Nephron (organoid): ENCODE measurements around the gene TNFSF8.

Experiments used
- H3K27ac Mint-ChIP-seq, 3 experiments: 2 replicates each; pipeline ENCODE4 v1.8.0; 2020; ENCODE audit warnings: mixed read lengths in 3 of 3, mild to moderate bottlenecking in 2 of 3, moderate library complexity in 1 of 3
- H3K27me3 Mint-ChIP-seq: 2 replicates; pipeline ENCODE4 v1.8.0; 2021; ENCODE audit warnings: low read depth, mild to moderate bottlenecking, moderate library complexity, mixed read lengths
- H3K36me3 Mint-ChIP-seq: 2 replicates; pipeline ENCODE4 v1.8.0; 2020; ENCODE audit warnings: low read depth, mixed read lengths
- H3K4me1 Mint-ChIP-seq: 2 replicates; pipeline ENCODE4 v1.8.0; 2020; ENCODE audit warnings: mixed read lengths
- H3K4me3 Mint-ChIP-seq, 3 experiments: 2 replicates each; pipeline ENCODE4 v1.8.0; 2020; ENCODE audit warnings: mild to moderate bottlenecking in 3 of 3, mixed read lengths in 3 of 3, moderate library complexity in 2 of 3
- H3K9me3 Mint-ChIP-seq: 2 replicates; pipeline ENCODE4 v1.8.0; 2020; ENCODE audit warnings: mixed read lengths
- TF ChIP-seq, protein P1 (sequence below), 3 experiments: fragments of 200-600 bp; sonication (generic); IDR thresholded peaks; one replicate each; pipeline ENCODE4 v1.5.0; 2021; ENCODE audit warnings: antibody characterized with exemption in 3 of 3; ENCODE audit not compliant: unreplicated experiment in 3 of 3

Gene TNFSF8

DNA sequence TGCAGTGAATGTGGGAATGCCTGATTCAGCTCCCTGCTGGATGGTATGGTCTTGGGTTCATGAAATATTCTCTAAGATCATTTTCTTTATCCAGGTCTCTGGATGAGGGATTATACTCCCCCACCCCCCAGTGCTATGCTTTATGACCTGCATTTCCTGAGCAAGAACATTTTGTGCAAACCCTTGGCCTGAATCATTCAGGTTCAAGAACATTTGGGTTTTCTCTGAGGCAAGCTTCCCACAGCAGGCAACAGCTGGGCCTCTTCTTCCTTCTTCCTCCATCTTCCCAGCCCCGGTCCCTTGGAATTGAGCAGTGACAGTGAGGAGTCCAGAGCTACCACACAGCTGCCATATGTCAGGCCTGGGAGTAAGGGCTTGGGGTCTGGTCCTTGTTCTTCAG, 65.9 kb downstream of the TNFSF8 start:
- Mint-ChIP-seq H3K9me3 (no peaks in the 10 kb centered on the region), H3K27me3 (no peaks in the 10 kb centered on the region), H3K4me3 (no peak overlapping the region), H3K36me3 (no peaks in the 10 kb centered on the region), H3K4me1 (no peaks in the 10 kb centered on the region), H3K27ac (peak overlapping the region in 1 of 3 experiments; percentile 69)
- TF ChIP-seq, protein P1, sequence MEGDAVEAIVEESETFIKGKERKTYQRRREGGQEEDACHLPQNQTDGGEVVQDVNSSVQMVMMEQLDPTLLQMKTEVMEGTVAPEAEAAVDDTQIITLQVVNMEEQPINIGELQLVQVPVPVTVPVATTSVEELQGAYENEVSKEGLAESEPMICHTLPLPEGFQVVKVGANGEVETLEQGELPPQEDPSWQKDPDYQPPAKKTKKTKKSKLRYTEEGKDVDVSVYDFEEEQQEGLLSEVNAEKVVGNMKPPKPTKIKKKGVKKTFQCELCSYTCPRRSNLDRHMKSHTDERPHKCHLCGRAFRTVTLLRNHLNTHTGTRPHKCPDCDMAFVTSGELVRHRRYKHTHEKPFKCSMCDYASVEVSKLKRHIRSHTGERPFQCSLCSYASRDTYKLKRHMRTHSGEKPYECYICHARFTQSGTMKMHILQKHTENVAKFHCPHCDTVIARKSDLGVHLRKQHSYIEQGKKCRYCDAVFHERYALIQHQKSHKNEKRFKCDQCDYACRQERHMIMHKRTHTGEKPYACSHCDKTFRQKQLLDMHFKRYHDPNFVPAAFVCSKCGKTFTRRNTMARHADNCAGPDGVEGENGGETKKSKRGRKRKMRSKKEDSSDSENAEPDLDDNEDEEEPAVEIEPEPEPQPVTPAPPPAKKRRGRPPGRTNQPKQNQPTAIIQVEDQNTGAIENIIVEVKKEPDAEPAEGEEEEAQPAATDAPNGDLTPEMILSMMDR (IDR thresholded peaks at IDR 0.05; ENCODE audit: unreplicated experiment in 3 of 3), result no peak

DNA sequence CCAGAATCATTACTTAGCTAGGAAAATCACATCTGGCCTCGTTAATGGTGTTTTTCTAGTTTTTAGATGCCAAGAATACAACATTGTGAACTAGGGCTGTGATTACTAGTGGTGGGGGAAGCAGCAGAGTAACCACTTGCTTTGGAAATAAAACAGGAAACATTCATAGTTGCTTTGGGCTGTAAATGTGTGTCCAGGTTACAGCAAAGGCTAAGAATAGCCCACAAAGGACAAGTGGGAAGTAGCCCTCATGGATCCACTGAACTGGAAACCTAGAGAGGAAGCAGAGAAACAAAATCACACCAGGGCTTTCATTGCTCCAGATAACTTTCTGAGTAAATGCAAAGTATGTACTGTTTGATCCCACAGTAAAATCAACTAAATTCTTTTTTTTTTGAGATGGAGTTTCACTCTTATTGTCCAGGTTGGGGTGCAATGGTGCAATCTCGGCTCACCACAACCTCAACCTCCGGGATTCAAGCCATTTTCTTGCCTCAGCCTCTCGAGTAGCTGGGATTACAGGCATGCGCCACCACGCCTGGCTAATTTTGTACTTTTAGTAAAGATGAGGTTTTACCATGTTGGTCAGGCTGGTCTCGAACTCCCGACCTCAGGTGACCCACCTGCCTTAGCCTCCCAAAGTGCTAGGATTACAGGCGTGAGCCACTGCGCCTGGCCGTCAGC, 68.3 kb downstream of the TNFSF8 start:
- Mint-ChIP-seq H3K4me1 (no peaks in the 10 kb centered on the region), H3K36me3 (no peaks in the 10 kb centered on the region)

DNA sequence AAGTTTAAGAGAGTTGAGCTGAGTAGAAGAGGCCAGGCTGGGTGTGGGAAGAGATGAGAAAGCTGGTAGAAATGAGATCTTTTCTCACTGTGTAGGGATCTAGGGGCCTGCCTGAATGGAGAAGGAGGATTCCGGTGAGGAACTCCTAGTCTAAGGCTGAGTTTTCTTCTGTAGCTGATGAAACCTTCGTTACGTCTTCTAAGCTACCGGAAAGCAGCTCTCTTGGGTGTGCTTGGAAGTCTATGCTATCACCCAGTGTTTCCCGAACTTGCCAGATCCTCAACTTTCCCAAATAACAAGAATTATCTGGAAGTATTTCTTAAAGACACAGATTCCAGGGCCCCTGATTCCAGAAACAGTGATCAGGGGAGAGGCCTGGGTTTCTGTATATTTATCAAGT, 69.1 kb downstream of the TNFSF8 start:
- H3K4me1 Mint-ChIP-seq, result peaks cover 5% of the 10 kb centered on the region
- H3K36me3 Mint-ChIP-seq, result no peaks in the 10 kb centered on the region
- no peaks in the 10 kb centered on the region for H3K27me3 Mint-ChIP-seq
- no peak overlapping the region for H3K4me3 Mint-ChIP-seq
- H3K27ac Mint-ChIP-seq, result no peak overlapping the region
- TF ChIP-seq, protein P1 (IDR thresholded peaks at IDR 0.05; ENCODE audit: unreplicated experiment in 3 of 3), result no peak
- no peaks in the 10 kb centered on the region for H3K9me3 Mint-ChIP-seq

More for the DNA sequence above, 68.3 kb downstream of the TNFSF8 start:
- Mint-ChIP-seq H3K27ac (peak overlapping the region in 2 of 3 experiments; percentile 42 to 56), H3K4me3 (no peak overlapping the region), H3K9me3 (no peaks in the 10 kb centered on the region), H3K27me3 (no peaks in the 10 kb centered on the region)
- TF ChIP-seq, protein P1 (IDR thresholded peaks at IDR 0.05; ENCODE audit: unreplicated experiment in 3 of 3), result no peak

DNA sequence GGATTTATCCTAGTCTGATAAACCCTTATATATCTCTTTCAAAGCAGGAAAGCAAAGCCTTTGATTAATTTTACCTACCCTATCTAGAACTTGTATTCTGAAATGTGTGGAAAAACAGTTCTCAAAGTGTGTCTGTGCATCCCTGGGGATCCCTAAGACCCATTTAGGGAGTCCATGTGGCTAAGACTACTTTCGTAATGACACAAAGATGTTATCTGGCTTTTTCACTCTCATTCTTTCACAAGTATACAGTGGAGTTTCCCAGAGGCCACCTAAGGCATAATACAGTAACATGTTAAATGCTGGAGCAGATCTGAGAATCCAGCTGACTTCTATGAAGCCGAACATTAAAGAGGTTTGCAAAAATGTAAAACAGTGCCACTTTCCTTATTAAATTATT, 70.2 kb downstream of the TNFSF8 start:
- Mint-ChIP-seq H3K9me3 (no peaks in the 10 kb centered on the region), H3K4me3 (no peak overlapping the region), H3K36me3 (no peaks in the 10 kb centered on the region), H3K27ac (peak overlapping the region in 1 of 3 experiments; percentile 34), H3K4me1 (peaks cover 11% of the 10 kb centered on the region), H3K27me3 (no peaks in the 10 kb centered on the region)
- TF ChIP-seq, protein P1 (IDR thresholded peaks at IDR 0.05; ENCODE audit: unreplicated experiment in 3 of 3), result no peak

DNA sequence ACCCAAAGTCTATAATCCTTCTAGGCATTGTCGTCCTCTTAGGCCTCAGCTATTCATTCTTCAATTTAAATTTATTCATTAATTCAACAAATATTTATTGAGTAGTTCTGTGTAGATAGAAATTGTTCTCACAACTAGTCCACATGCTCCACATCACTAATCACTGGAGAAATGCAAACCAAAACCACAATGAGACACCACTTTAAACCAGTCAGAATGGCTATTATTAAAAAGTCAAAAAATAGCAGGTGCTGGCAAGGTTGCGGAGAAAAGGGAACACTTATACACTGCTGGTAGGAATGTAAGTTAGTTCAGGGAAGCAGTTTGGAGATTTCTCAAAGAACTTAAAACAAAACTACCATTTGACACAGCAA, 73.5 kb downstream of the TNFSF8 start:
- Mint-ChIP-seq H3K9me3 (no peaks in the 10 kb centered on the region), H3K4me3 (no peak overlapping the region), H3K27me3 (no peaks in the 10 kb centered on the region), H3K4me1 (peaks cover 15% of the 10 kb centered on the region), H3K27ac (peak overlapping the region in 1 of 3 experiments; percentile 76), H3K36me3 (no peaks in the 10 kb centered on the region)
- TF ChIP-seq, protein P1 (IDR thresholded peaks at IDR 0.05; ENCODE audit: unreplicated experiment in 3 of 3), result no peak
